PC-9 (cell line): ENCODE results near the gene ZSCAN21. TPM values are rescaled to one million over a fixed set of nuclear protein-coding genes. Genes with fewer than 3 reads are reported as not detected.
A peak's percentile ranks its signal among the peaks of the same experiment; 100 is the strongest.

Experiments used
- BruUV-seq: library from RNA; stranded (reverse); fragments of 400-500 nt; replicated peaks from 2 replicates; lab custom pipeline; 2021; lab: Mats Ljungman, UMichigan
- CTCF ChIA-PET: fragments of 300-600 bp; sonication (Branson Sonifier 250); formaldehyde crosslinking; loops from one replicate; lab custom pipeline; 2022; ENCODE audit warnings: antibody characterized with exemption; lab: Charles Lee
- POLR2A ChIA-PET: fragments of 300-600 bp; sonication (Branson Sonifier 250); formaldehyde crosslinking; loops from one replicate; lab custom pipeline; 2022; ENCODE audit warnings: antibody characterized with exemption; ENCODE audit not compliant: unreplicated experiment; lab: Charles Lee
- DNase-seq, 2 experiments: peaks; one replicate each; pipeline versions ENCODE4 v3.0.0 to v3.0.0-alpha.2; 2015 to 2022; ENCODE audit warnings: mixed read lengths in 1 of 2
- H2AFZ ChIP-seq: fragments of 200-600 bp; sonication (generic); 2 replicates; pipeline ENCODE4 v1.8.1; 2017; ENCODE audit warnings: antibody characterized with exemption
- H3F3A ChIP-seq: fragments of 200-600 bp; sonication (generic); 2 replicates; pipeline ENCODE4 v1.8.1; 2017; ENCODE audit warnings: antibody characterized with exemption, mild to moderate bottlenecking, low read depth; ENCODE audit not compliant: insufficient read depth
- H3K27ac ChIP-seq: fragments of 200-600 bp; sonication (generic); 2 replicates; pipeline ENCODE4 v1.6.1; 2016; ENCODE audit warnings: mixed run types
- H3K27me3 ChIP-seq: fragments of 200-600 bp; sonication (generic); 2 replicates; pipeline ENCODE4 v1.6.1; 2016; ENCODE audit warnings: low read depth, mixed run types; ENCODE audit not compliant: insufficient read depth
- H3K36me3 ChIP-seq: fragments of 200-600 bp; sonication (generic); 2 replicates; pipeline ENCODE4 v1.6.1; 2016; ENCODE audit warnings: low read depth, mixed run types
- H3K4me1 ChIP-seq: fragments of 200-600 bp; sonication (generic); replicated peaks from 2 replicates; pipeline ENCODE4 v1.6.1; 2016; ENCODE audit warnings: mixed run types; ENCODE audit not compliant: insufficient read depth
- H3K4me2 ChIP-seq: fragments of 200-600 bp; sonication (generic); 2 replicates; pipeline ENCODE4 v1.6.1; 2017; ENCODE audit warnings: mixed run types
- H3K4me3 ChIP-seq: fragments of 200-600 bp; sonication (generic); 2 replicates; pipeline ENCODE4 v1.6.1; 2016; ENCODE audit warnings: mixed run types
- H3K79me2 ChIP-seq: fragments of 200-600 bp; sonication (generic); 2 replicates; pipeline ENCODE4 v1.6.1; 2017; ENCODE audit warnings: low read depth, mixed run types
- H3K9me2 ChIP-seq: fragments of 200-600 bp; sonication (generic); 2 replicates; pipeline ENCODE4 v1.8.1; 2017; ENCODE audit warnings: mild to moderate bottlenecking; ENCODE audit not compliant: insufficient read depth
- H3K9me3 ChIP-seq: fragments of 200-600 bp; sonication (generic); 2 replicates; pipeline ENCODE4 v1.8.1; 2016; ENCODE audit warnings: low read depth; ENCODE audit not compliant: insufficient read depth
- H4K20me1 ChIP-seq: fragments of 200-600 bp; sonication (generic); 2 replicates; pipeline ENCODE4 v1.8.1; 2017; ENCODE audit not compliant: insufficient read depth
- CTCF ChIP-seq: fragments of 200-600 bp; sonication (generic); conservative IDR thresholded peaks from 2 replicates; pipeline ENCODE4 v1.6.1; 2017; ENCODE audit warnings: mixed run types, antibody characterized with exemption, mild to moderate bottlenecking, moderate library complexity
- EZH2 ChIP-seq: fragments of 200-600 bp; sonication (generic); IDR thresholded peaks from 2 replicates; pipeline ENCODE4 v1.8.0; 2017; ENCODE audit warnings: antibody characterized with exemption, low read depth
- intact Hi-C: fragments of 100-400 bp; cut with micrococcal nuclease; formaldehyde crosslinking; loops from one replicate; pipeline ENCODE4 v1.10.0; 2022; ENCODE audit not compliant: unreplicated experiment
- total RNA-seq: library from RNA; stranded (reverse); gene quantifications from 2 replicates; pipeline ENCODE4 v1.2.3, GENCODE V29; 2021

Gene ZSCAN21
- total RNA-seq, 1 experiment from 2014 or later, result 8.9 TPM

DNA sequence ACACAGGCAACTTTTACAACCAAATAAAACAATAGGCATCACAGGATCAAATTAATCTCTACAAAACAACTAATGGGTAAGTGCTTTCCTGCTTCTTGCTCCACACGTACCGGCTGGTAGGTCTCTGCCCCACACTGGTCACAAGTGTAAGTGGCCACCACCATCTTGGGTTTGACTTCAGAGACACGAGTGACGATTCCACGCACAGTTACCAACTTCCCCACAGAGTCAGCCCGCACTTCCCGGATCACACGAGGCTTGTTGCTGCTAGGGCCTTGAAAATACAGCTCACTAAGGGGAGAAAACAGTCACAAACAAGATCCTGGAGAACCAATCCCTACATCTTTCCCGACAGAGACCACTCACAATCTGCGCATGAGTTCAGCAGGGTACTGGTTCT is 49.3 kb downstream of the ZSCAN21 start:
- no peaks in the 10 kb centered on the region for H3K9me3 ChIP-seq
- no TSS peak for BruUV-seq
- intact Hi-C loops, result no loop called here
- TF ChIP-seq EZH2 (no peak), CTCF (no peak)
- H2AFZ ChIP-seq, result no peak overlapping the region
- H3K36me3 ChIP-seq, result peaks cover 48% of the 10 kb centered on the region
- no peak overlapping the region for H3K4me3 ChIP-seq
- DNase-seq, result no peak
- H3F3A ChIP-seq, result peaks cover 76% of the 10 kb centered on the region
- H3K79me2 ChIP-seq, result peaks cover 48% of the 10 kb centered on the region
- no peak overlapping the region for H3K27ac ChIP-seq
- H4K20me1 ChIP-seq, result peaks cover 15% of the 10 kb centered on the region; the same call in 1 of the 2 replicates
- ChIA-PET POLR2A (no interaction called here), CTCF (interaction anchor here (0.6 kb wide), 1 partner anchor 218 kb away, joined by 3 read pairs; no protein-coding TSS in a partner anchor)
- peaks cover 19% of the 10 kb centered on the region for H3K4me1 ChIP-seq
- peak overlapping the region; percentile 94 for H3K4me2 ChIP-seq
- H3K27me3 ChIP-seq, result no peaks in the 10 kb centered on the region
- no peaks in the 10 kb centered on the region for H3K9me2 ChIP-seq

- no TSS peak for BruUV-seq
- peaks cover 70% of the 10 kb centered on the region for H3F3A ChIP-seq
- H3K9me2 ChIP-seq, result no peaks in the 10 kb centered on the region
- no peak overlapping the region for H2AFZ ChIP-seq
- DNase-seq, result no peak
- H3K27ac ChIP-seq, result no peak overlapping the region
- peak overlapping the region; percentile 94 for H3K4me2 ChIP-seq
- H3K36me3 ChIP-seq, result peaks cover 43% of the 10 kb centered on the region
- intact Hi-C loops, result no loop called here
- no peaks in the 10 kb centered on the region for H3K27me3 ChIP-seq
- H3K79me2 ChIP-seq, result peaks cover 48% of the 10 kb centered on the region
- POLR2A ChIA-PET, result no interaction called here
- H3K4me1 ChIP-seq, result peaks cover 19% of the 10 kb centered on the region
- CTCF ChIA-PET, result interaction anchor here (0.6 kb wide), 1 partner anchor 218 kb away, joined by 3 read pairs; no protein-coding TSS in a partner anchor
- H3K9me3 ChIP-seq, result no peaks in the 10 kb centered on the region
- H3K4me3 ChIP-seq, result peak overlapping the region; percentile 99
- TF ChIP-seq EZH2 (no peak), CTCF (no peak)
- peaks cover 15% of the 10 kb centered on the region; the same call in 1 of the 2 replicates for H4K20me1 ChIP-seq
These were observed 49.9 kb downstream of the ZSCAN21 start for GRCh38 chr7:100099452-100099851.

DNA sequence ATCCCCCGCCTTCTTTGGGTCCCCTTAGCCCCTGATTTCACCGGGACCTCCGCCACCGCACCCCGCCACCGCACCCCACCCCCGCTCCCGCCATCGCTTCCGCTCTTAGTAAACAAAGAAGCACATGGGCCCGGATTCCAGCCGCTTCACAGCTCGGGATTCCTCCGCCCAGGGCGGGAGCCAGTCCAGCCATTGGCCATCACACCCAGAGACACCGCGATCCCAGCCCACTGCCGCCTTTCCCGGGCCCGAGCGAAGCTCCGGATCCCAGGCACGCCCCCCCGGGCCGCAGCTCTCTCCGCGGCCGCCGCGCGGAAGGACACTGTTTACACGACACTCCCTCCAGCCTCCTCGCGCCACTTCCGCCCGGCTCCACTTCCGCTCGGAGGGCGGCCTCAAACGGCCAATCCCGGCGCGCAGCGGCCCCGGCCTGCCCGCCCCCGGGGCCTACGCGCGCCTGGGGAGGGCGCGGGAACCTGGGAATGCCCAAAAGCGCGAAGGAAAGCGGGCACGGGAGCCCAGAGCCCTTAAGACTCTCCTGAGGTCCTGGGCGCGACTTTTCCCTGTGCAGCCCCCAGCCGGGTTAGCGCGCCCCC is 50.9 kb downstream of the ZSCAN21 start:
- BruUV-seq, result no TSS peak
- Histone ChIP-seq H3K4me2 (peak overlapping the region; percentile 94), H3K27ac (peak overlapping the region; percentile 74), H3K4me3 (peak overlapping the region; percentile 99), H3K27me3 (no peaks in the 10 kb centered on the region), H3K9me2 (no peaks in the 10 kb centered on the region), H3K4me1 (peaks cover 19% of the 10 kb centered on the region), H3K36me3 (peaks cover 35% of the 10 kb centered on the region), H3K9me3 (no peaks in the 10 kb centered on the region), H4K20me1 (peaks cover 6% of the 10 kb centered on the region; the same call in 1 of the 2 replicates), H3F3A (peaks cover 60% of the 10 kb centered on the region), H3K79me2 (peaks cover 48% of the 10 kb centered on the region), H2AFZ (peak overlapping the region; percentile 83)
- ChIA-PET CTCF (interaction anchor here (0.6 to 1.8 kb wide), 2 partner anchors 16 to 18 kb away, joined by 3 to 12 read pairs; no protein-coding TSS in a partner anchor), POLR2A (interaction anchor here (0.5 to 1.2 kb wide), 9 partner anchors 18 to 960 kb away, joined by 3 to 19 read pairs (median 7); partner anchors contain the start of gene LAMTOR4)
- intact Hi-C loops, result loop anchor here (1.0 to 2.0 kb wide), 4 partner anchors 18 to 329 kb away; partner anchors contain the start of genes CNPY4, MBLAC1, MEPCE and TAF6
- DNase-seq, result peak; percentile 84 to 96
- TF ChIP-seq EZH2 (no peak), CTCF (no peak)
